ENCODE data around the gene CLMP.

GRCh38 chr11:123197711-123198110 is 2.7 kb upstream of the CLMP start:
- no peak for TF ChIP-seq GATA3 (IDR thresholded peaks at IDR 0.05; ENCODE audit: low read depth, low read length)
- no peak for TF ChIP-seq GATA2 (IDR thresholded peaks at IDR 0.05; ENCODE audit: low read depth, low read length)

Data from SH-SY5Y (cell line).